GM19324 (cell line): ENCODE results near the gene CACNA1C.

Source experiments
- ATAC-seq: cut with Tn5 transposase; IDR thresholded peaks from one replicate; pipeline ENCODE4 v1.9.1; 2021; ENCODE audit warnings: mild to moderate bottlenecking, moderate library complexity; ENCODE audit not compliant: unreplicated experiment, low FRiP score

Gene CACNA1C

DNA sequence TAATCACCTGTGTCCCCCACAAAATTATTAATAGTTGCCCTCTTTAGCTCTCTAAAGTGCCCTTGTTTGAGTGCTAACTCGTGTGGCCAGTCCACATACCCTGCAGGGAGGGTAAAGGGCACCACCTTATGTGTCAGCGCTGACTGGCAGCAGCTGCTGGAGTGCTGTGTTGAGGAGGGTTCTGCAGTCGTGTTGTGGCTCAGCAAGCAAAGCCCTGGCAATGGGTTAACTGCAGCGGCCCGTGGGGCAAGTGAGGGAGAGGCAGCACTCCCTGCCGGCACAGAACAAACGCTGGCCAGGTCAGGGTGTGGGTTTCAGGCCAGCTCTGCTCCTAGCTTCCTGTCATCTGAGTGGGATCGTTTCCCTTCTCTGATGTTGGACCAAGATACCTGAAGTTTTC, 369.8 kb downstream of the CACNA1C start:
- ATAC-seq, result no peak

DNA sequence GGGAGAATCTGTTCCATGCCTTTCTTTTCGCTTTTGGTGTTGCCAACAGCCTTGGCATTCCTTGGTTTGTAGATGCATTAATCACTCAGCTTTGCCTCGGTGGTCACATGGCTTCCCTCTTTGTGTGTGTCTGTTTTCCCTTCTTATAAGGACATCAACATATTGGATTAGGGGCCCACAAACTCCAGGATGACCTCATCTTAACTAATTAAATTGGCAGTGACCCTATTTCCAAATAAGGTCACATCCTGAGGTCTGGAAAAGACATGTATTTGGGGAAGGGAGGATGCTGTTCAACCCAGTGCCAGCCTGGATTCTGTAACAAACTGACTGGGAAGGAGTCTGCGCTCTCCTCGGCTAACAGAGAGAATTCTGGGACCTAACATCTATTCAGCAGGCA, 376.2 kb downstream of the CACNA1C start:
- ATAC-seq, result no peak

DNA sequence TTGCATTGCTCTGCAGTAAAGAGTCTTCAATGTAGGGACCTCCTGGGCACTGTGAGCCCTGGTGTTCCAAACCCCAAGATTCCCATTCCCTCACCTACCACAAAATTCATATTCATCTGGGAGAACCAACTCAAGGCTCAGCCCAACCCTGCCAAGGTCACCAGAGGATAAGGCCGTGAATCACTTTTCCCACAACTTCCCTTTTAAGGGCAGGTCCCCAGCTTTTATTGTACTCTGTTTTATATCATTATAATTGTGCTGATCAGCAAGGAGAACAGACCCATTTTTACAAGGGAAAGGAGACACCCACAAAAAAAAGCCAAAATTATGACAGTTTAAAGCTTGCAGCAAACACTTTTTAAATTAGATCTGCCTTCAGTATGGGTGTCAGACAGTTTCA, 379.0 kb downstream of the CACNA1C start:
- no peak for ATAC-seq

DNA sequence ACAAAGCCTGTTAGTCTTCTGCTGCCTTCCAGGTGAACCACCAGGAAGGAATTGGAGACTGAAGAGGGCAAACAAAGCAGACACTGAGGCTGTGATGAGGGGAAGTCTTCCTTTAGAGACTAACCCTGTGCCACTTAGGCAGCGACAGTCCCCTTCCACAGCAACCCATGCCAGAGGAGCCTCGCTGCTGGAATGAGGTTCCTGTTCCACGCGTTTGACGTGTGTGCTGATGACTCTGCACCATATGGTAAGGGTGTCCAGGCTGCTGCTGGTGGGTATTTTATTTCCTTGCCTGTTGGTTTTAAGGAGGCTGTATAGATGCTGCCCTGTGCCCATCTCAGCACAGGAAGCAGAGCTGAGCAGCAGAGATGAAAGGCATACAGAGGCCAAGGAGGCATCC, 380.1 kb downstream of the CACNA1C start:
- no peak for ATAC-seq

DNA sequence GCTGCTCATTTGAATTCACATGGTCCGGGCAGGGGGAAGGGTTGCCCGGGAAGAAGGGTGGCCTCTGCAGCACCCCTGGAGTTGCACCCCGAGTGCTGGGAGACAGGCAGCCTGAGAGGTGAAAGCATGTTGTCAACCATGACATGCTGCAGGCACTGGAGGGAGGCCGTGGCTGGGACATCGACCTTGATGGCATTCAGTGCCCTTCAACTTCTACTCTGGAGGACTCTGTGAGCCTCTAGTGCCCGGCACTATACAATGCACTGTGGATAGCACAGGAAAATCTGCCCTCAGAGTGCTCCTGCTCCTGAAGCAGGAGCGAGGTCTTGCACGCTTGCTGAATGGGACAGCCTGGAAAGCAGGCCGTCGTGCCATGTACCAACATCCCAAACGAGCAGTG, 382.7 kb downstream of the CACNA1C start:
- no peak for ATAC-seq

DNA sequence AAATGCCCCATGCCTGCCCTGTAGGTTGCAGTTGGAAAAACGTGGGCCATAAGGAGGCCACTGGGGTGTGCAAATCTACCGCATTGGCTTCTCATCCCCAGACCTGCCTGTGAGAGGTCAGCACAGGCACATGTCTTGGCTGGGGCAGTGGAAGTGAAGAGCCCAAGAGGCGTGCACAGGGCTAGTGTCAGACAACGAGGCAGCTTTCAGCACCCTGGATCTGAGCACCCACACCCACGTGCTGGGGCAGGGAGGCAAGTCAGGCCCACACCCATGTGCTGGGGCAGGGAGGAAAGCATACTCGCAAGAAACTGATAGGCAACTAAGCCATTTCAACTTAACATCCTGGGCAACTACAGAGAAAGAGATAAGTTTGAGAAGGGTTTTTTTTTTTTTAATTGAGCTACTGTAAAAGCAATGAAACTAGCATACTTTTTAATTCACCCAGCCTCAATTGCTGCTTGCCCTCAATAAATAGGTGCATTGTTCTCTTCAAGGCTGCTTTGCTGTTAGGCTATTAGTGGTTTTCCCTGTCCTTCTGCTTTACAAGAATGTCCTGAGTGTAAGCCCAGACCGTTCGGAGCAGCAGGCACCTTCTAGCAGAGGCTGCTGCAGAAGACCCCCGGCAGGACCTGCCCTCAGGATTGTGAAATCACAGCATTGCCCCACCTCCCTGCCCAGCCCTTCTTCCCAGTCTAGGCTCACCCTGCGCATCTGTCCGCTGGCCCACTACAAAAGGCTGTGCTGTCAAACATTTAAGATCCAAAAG, 386.7 kb downstream of the CACNA1C start:
- no peak for ATAC-seq

DNA sequence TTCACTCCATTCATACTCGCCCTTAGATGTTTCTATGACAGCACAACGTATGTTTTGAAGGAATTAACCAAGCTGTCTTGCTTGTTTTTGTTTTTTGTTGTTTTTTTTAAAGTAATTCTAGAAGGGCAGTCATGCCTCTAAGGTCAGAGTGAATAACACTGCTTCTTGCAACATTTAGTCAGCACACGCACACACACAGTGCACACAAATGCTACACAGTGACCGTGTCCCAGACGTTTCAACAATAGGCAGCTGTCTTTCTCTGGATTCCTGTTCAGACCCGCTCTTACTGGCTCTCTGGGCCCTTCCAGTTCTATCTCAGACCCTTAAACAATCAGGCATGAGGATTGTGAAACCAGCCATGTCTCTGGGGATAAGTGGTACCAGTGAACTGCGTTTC, 391.0 kb downstream of the CACNA1C start:
- no peak for ATAC-seq

DNA sequence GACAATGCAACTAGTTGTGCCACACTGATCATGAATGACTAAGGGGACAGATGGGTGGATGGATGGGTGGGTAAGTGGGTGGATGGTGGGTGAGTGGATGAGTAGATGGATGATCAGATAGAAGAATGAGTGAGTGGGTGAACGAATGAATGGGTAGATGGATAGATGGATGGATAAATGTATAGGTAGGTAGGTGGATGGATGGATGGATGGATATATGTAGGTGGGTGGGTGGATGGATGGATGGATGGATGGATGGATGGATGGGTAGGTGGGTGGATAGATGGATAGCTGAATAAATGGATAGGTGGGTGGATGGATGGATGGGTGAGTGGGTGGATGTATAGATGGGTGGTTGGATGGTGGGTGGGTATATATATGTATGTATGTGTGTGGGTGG, 393.2 kb downstream of the CACNA1C start:
- no peak for ATAC-seq

DNA sequence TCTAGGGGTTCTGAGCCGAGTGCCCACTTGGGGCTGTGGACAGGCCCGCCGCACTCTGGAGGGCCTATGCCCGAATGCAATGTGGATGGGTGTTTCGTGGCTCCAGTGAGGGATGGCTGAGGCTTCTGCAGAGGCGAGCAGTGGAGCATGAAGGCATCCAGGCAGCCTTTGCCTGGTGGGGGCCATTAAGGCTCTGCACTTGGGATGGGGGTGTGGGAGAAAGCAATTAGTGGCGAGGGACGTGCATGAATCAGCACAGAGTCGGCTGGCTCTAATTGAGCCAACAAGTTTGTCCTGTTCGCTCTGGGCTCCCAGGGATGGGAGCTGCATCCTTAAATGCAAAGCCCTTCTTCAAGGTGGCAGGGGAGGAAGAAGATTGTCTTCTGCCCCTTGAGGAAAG, 395.1 kb downstream of the CACNA1C start:
- no peak for ATAC-seq

DNA sequence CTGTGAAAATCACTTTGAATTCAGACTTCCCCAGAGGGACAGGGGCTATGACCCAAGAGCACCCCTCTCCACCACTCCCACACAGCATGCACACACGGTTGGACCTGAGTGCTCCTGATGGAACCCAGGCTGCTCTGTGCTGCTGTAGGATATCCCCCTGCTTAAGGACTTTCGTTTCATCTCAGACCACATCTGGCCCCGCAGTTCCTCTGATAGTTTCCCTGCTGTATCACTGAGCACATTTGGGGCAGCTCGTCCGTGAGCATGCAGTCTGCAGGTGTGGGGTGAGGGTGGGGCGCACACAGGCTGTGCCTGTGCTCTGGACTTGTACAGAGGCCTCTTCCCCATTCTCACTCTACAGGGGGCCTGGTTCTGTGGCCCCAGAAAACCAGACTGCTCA, 396.8 kb downstream of the CACNA1C start:
- ATAC-seq, result no peak

DNA sequence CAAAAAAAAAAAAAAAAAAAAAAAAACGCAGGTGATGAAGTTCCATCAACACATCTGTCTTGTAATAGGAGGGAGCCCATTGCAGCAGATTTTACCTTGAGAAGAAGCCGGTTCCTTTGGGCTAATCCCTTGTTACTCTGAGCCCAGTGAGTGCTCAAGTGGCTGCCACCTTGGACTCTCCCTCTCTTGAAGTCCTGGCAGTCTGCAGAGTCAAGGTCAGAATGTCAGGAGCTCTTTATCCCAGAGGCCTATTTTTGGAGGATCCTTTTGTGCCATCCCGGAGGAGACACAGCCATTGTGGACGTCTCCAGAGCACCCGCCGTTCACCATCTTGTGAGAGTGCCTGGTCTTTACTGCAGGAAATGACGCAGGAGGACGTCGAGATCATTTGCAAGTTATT, 397.8 kb downstream of the CACNA1C start:
- ATAC-seq, result no peak

DNA sequence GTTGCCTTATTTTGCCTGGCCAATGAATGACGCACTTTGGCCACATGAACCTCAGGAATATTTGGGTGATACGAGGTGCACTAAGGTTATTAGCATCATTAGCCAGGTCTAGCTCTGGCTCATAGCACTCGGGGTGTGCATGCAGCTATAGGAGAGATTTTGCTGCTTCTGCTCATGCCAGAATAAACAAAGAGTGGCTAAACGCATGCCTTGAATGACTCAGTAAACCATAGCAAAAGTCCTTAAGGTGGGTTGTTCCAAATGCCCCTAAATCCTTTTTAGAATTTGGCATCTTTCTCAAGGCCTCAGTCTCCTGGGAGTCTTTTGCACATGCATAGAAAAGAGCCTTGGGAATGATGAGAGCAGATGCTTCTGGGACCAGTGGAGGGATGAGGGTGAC, 398.2 kb downstream of the CACNA1C start:
- ATAC-seq, result no peak

DNA sequence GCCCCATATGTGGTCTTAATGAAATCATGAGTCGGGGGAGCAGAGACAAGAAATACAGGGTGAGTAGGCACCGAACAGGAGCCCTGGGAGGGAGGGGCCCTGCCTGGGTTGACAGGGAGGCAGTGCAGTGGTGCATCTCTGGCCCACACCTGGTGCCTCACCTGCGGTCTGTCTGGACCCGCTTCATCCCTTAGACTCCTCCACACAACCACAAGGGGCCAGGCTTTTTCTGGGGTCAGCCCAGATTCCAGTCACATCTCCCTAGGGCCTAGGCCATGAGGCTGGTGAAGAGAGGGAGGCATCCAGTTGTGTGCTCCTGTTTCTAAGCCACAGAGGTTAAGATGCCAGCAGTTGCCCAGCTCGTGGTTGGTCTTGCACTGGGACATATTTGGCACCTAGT, 398.7 kb downstream of the CACNA1C start:
- ATAC-seq, result no peak

DNA sequence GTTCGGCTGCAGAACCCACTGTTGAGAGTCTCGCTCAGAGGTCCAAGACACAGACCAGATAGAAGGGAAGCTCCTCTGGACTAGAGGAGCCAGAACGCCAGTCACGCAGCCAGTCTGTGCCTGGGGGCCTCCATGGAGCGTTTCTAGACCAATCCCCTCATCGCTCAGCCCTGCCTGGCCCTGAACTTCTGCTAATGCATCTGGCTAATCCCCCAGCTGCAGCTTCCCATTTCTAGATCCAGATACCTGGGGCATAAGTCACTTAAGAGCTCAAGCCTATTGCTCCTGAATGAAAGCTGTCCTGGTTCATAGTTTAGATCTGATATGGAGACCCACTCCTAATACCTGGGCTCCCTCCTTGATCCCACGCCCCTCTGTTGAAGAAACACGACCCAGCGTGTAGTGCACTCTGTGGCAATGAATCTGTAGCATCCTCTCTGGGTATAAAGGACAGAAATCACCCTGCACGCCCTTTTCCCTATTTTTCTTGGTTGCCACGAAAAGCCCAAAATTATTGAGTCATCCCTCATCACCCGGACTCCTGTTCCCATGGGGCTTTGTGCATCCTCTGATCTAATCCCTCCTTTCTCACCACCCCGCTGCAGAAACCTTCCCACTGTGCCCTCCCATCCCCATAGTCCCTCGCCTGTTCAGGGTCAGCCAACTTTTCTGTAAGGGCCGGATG, 400.4 kb downstream of the CACNA1C start:
- no peak for ATAC-seq

DNA sequence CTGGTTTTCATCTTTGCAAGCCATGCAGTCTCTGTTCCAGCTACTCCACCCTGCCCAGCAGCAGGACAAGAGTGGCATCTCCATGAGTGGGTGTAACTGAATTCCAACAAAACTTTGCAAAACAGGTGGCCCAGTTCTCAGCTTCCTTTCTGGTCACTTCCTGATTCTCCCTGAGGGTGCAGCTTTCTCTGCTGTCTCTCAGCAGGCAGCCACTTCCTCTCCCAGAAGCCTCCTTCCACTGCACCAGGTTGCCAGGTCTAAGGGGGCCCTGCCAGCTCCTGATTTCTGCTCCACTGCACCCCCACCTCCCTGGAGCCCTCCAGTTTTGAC, 400.9 kb downstream of the CACNA1C start:
- no peak for ATAC-seq

DNA sequence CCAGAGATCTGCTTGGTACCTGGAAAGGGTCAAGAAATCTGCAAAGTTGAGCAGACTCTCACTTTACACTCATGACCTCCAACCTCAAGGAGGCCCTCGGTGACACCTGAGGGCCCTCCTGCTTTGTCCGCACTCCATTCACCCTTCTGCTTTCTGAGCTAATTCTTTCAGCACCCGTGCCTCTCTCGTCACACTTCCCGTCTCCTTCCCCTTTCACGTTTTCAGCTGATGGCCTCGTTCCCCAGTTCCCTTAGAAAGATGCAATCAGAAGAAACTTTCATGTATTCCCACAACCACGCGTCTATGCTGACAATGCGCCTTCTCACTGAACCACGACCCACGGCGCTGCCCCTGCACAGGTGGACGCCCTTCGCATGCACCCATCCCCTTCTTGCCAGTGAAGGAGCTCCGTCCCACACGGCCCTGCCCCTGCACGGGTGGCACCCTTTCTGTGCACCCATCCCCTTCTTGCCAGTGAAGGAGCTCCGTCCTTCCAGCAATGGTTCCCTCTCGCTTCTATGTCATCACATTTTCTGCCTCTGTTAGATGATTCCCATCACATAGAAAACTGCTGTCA, 401.9 kb downstream of the CACNA1C start:
- ATAC-seq, result no peak

DNA sequence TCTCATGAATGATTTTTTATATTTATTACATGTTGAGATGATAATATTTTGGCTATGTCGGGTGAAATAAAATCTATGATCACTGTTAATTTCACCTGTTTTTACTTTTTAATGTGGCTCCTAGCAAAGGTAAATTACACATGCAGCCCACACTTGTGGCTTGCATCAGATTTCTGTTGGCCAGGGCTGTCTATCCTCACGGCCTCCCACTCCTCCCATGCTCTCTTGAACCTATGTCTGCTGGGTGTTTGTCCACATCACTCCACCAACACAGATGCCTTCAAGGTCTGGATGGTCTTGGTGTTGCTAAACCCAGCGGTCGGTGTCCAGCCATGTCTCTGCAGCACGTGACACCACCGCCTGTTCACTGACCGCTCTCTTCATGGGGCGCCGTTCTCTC, 402.6 kb downstream of the CACNA1C start:
- no peak for ATAC-seq

DNA sequence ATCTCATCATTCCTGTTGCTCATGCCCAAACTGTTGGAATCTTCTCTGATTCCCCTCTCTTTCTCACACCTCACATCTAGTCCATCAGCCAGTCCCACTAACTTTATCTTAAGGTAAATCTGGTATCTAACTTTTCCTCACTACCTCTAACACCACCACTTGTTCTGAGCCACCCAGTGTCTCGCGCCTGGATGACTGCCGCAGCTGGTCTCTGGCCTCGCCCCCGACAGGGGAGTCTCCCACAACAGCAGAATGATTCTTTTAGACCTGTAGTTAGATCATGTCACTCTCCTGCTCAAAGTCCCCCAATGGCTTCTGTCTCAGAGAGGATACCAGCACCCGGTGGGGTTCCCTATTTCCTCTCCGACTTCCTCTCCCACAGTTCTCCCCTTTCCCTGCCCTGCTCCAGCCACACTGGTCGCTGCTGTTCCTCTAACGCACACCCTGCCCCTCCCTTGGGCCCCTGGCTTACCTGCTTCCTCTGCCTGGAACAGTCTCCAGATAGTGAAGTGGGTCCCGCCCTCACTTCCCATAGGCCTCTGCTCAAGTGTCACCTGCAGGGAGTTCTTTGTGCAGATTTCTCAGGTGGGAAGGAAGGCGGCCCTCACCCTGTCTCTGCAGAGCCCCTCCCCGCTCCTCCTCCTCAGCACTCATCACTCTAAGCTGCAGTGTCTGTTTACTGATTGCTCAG, 403.5 kb downstream of the CACNA1C start:
- ATAC-seq, result no peak

DNA sequence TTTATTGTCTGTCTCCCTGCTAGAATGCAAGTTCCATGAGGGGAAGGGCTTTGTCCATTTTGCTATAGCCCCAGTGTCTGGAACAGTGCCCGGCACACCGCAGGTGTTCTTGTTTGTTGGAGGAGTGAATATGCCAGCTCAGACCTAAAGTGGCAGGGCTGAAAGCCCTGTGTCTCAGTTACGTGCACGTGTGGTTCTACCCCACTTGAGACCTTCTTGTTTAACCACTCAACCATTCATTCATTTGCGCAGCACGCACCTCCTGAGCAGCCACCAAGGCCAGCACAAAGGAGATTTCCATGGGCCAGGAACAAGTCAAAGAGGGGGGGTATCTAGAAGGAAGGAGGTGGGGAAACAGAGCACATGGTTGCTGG, 404.0 kb downstream of the CACNA1C start:
- ATAC-seq, result no peak

DNA sequence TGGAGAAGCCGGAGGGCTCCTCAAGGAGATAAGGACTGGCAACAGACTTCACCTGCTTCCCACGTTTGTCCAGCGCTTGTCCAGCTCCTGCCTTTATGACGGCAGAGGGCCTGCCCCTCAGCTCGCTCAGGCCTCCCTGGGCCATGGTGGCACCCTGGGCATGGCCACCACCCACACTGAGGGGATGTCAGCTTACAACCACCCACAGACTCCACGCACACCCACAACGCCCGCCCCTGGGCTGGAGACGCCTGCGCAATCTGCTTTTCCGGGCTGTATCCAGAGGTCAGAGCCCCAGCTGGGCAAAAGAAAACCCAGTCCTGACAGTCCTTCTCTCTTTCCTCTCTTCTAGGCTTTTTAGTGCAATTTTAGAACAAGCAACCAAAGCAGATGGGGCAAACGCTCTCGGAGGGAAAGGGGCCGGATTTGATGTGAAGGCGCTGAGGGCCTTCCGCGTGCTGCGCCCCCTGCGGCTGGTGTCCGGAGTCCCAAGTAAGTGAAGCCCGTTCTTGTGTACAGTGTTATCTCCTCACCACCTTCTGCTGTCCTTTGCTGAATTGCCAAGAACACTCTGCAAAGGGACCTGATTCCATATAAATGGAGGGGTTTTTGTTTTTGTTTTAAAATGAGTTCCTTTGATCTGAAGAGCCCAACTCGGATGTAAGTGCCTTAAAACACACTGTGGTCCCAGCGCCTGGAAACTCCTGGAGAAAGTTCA, 404.6 kb downstream of the CACNA1C start:
- ATAC-seq, result no peak

DNA sequence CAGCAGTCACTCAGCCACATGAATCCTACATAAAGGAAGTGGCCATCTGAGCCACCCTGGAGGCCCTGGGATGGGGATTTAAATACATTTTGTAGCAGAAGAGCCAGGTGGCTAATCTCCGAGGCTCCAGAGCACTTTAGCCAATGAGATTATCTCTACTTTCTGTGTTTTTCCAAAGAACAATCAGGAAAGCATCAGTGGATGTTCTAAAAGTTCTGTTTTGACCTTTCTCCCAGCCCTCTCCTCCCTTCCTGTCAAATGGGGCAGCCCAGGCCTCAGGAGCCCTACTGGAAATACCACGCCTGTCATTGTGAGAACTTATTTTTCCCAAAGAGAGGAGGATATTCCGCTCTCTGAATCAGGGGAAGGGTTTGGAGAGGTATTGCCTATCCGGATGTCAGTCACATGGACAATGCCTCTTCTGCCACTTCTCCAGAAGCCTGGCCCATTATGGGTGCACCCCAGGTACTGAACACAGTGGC, 405.2 kb downstream of the CACNA1C start:
- no peak for ATAC-seq
